Measurements from ENCODE around the gene FOXP1.
A peak's percentile ranks its signal among the peaks of the same experiment; 100 is the strongest.

Gene FOXP1

DNA sequence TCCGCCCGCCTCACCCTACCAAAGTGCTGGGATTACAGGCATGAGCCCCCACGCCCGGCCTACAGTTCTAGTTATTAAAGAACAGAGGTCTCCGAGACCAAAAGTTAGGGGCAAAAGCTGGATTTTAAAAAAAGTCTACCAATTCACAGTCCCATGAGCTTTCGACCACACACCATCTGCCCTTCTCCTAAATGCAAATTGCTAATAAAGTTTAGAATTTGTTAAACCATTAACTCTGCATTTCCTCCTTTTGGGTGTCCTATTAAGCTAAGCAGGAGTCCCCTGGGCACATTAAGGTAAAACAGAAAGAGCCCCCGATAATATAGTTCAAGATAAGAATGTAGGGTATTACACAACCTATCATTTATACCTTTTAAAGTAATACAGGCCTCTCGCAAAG lies 322.7 kb downstream of the FOXP1 start:
- no peaks in the 10 kb centered on the region for H3K36me3 ChIP-seq (ENCODE audit: control insufficient read depth, insufficient read depth, low read length)
- H3K27ac ChIP-seq (ENCODE audit: low read depth, low read length), result no peak overlapping the region
- H3K4me1 ChIP-seq (ENCODE audit: control insufficient read depth, insufficient read depth, low read length), result peaks cover 18% of the 10 kb centered on the region
- no peak overlapping the region for H3K9ac ChIP-seq (ENCODE audit: low read depth, low read length)
- no peaks in the 10 kb centered on the region for H3K9me3 ChIP-seq (ENCODE audit: control insufficient read depth, insufficient read depth, low read length)
- H3K4me3 ChIP-seq (ENCODE audit: low read depth, low read length), result no peak overlapping the region
- H3K27me3 ChIP-seq (ENCODE audit: control insufficient read depth, insufficient read depth, low read length), result no peaks in the 10 kb centered on the region

DNA sequence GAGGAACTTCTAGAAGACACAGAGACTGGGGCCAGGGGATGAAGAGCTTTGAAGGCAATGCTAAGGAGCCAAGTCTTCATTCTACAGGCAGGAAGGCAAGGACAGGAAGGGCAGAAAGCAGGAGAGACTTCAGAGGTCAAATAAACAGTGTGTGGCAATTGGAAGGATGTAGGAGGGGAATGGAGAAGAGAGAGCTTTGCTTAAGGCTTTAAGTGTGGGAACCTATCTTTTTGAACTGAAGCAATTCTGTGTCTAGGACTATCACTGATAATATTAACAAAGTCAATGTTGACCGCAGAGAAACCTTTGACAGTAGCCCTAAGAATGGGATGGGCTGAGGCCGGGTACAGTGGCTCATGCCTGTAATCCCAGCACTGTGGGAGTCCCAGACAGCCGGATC lies 325.0 kb downstream of the FOXP1 start:
- Histone ChIP-seq H3K36me3 (ENCODE audit: control insufficient read depth, insufficient read depth, low read length) (no peaks in the 10 kb centered on the region), H3K27ac (ENCODE audit: low read depth, low read length) (peak overlapping the region; percentile 79), H3K4me3 (ENCODE audit: low read depth, low read length) (no peak overlapping the region), H3K4me1 (ENCODE audit: control insufficient read depth, insufficient read depth, low read length) (peaks cover 18% of the 10 kb centered on the region), H3K27me3 (ENCODE audit: control insufficient read depth, insufficient read depth, low read length) (no peaks in the 10 kb centered on the region), H3K9me3 (ENCODE audit: control insufficient read depth, insufficient read depth, low read length) (no peaks in the 10 kb centered on the region), H3K9ac (ENCODE audit: low read depth, low read length) (no peak overlapping the region)

DNA sequence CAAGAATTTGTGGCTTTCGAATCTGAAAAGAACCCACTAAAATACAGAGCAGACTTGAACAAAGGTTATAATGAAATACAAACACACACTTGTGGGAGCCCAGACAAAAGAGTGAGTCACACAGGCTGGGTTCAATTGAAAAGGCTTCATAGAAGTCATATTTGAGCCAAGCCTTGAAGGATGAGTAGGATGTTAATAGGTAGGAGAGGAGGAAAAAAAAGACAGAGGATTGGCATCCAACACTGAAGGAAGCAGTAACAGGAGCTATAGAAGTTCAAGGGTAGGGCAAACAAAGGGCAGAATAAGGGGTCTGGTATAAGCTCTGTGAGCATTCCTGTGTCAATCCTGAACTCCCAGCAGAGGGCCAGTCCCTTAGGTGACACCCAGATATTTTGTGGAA lies 325.4 kb downstream of the FOXP1 start:
- no peaks in the 10 kb centered on the region for H3K27me3 ChIP-seq (ENCODE audit: control insufficient read depth, insufficient read depth, low read length)

DNA sequence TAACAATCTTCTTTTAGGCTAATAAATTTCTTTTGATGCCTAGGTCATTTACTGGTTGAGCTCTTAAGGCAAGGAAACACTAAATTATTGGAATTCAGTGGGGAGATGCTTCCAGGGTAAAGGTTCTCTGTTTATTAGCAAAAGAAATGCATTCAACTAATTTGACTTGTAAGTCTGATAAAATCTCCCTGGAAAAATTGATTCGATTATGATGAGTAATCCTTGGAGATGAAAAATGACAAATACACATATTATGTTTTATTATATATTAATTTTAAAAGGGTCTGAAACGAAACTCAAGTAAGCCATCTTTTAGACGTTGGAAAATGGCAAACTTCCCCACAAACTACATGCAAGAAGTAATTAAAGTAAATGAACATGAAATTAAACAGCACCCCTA lies 328.0 kb downstream of the FOXP1 start:
- Histone ChIP-seq H3K9ac (ENCODE audit: low read depth, low read length) (no peak overlapping the region), H3K36me3 (ENCODE audit: control insufficient read depth, insufficient read depth, low read length) (no peaks in the 10 kb centered on the region), H3K4me3 (ENCODE audit: low read depth, low read length) (no peak overlapping the region), H3K4me1 (ENCODE audit: control insufficient read depth, insufficient read depth, low read length) (peaks cover 15% of the 10 kb centered on the region), H3K27ac (ENCODE audit: low read depth, low read length) (no peak overlapping the region), H3K27me3 (ENCODE audit: control insufficient read depth, insufficient read depth, low read length) (no peaks in the 10 kb centered on the region), H3K9me3 (ENCODE audit: control insufficient read depth, insufficient read depth, low read length) (no peaks in the 10 kb centered on the region)

More for the DNA sequence above, 325.4 kb downstream of the FOXP1 start:
- Histone ChIP-seq H3K4me1 (ENCODE audit: control insufficient read depth, insufficient read depth, low read length) (peaks cover 18% of the 10 kb centered on the region), H3K27ac (ENCODE audit: low read depth, low read length) (peak overlapping the region; percentile 79), H3K9me3 (ENCODE audit: control insufficient read depth, insufficient read depth, low read length) (no peaks in the 10 kb centered on the region), H3K36me3 (ENCODE audit: control insufficient read depth, insufficient read depth, low read length) (no peaks in the 10 kb centered on the region), H3K4me3 (ENCODE audit: low read depth, low read length) (no peak overlapping the region), H3K9ac (ENCODE audit: low read depth, low read length) (no peak overlapping the region)

DNA sequence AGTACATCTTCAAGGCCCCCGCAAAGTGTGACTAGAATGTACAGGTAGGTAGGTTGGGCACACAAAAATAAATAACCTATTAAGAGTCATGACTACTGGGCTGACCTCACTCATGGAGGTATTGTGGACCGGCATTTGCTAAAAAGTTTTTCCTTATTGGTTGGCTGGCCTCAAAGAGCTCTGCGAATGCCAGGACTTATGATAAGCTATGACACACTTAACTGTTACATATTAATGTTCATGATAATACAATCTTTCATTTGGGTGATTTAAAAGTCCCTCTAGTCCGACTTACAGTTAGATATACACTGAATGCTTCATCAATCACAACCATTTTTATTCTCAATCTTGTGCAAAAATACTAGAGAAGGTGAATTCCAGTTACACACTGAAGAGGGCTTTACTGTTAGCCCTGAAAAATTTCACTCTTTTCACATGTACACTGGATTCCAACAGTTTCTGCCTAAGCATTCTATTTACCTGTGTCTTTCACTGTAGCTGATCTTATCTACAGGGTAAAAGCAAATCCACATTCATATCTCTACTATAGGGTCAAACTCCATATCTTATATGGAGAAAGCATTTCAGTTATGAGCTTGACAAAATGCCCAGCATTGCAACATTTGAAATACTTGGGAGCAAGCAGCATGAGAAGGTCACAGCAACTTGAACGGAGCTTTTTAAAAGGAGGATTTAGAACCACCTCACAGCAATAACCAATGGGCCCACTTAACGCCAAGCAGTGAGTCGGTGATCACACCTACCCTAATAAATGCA lies 329.1 kb downstream of the FOXP1 start:
- no peak overlapping the region for H3K27ac ChIP-seq (ENCODE audit: low read depth, low read length)
- H3K9me3 ChIP-seq (ENCODE audit: control insufficient read depth, insufficient read depth, low read length), result no peaks in the 10 kb centered on the region
- H3K4me1 ChIP-seq (ENCODE audit: control insufficient read depth, insufficient read depth, low read length), result peaks cover 15% of the 10 kb centered on the region
- H3K9ac ChIP-seq (ENCODE audit: low read depth, low read length), result no peak overlapping the region
- no peak overlapping the region for H3K4me3 ChIP-seq (ENCODE audit: low read depth, low read length)
- no peaks in the 10 kb centered on the region for H3K27me3 ChIP-seq (ENCODE audit: control insufficient read depth, insufficient read depth, low read length)
- no peaks in the 10 kb centered on the region for H3K36me3 ChIP-seq (ENCODE audit: control insufficient read depth, insufficient read depth, low read length)

DNA sequence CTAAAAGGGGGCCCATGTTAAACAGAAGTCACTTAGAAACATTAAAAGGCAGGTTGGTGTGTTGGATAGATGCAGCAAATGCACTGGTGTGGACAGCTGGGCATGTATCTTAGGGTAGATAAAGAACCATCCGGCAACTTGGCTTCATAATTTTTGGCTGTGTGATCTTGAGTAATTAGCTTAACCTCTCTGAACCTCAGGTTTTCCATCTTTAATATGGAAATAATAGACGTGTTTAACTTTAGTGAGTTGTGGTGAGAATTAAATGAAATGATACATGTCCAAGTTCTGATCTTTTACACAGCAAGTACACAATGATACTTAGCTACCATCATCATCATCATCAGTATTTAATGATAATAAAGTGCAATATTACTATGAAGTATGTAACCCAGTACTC lies 330.4 kb downstream of the FOXP1 start:
- no peaks in the 10 kb centered on the region for H3K9me3 ChIP-seq (ENCODE audit: control insufficient read depth, insufficient read depth, low read length)
- no peak overlapping the region for H3K4me3 ChIP-seq (ENCODE audit: low read depth, low read length)
- no peaks in the 10 kb centered on the region for H3K36me3 ChIP-seq (ENCODE audit: control insufficient read depth, insufficient read depth, low read length)
- no peak overlapping the region for H3K27ac ChIP-seq (ENCODE audit: low read depth, low read length)
- peaks cover 10% of the 10 kb centered on the region for H3K4me1 ChIP-seq (ENCODE audit: control insufficient read depth, insufficient read depth, low read length)
- H3K9ac ChIP-seq (ENCODE audit: low read depth, low read length), result no peak overlapping the region
- H3K27me3 ChIP-seq (ENCODE audit: control insufficient read depth, insufficient read depth, low read length), result no peaks in the 10 kb centered on the region

DNA sequence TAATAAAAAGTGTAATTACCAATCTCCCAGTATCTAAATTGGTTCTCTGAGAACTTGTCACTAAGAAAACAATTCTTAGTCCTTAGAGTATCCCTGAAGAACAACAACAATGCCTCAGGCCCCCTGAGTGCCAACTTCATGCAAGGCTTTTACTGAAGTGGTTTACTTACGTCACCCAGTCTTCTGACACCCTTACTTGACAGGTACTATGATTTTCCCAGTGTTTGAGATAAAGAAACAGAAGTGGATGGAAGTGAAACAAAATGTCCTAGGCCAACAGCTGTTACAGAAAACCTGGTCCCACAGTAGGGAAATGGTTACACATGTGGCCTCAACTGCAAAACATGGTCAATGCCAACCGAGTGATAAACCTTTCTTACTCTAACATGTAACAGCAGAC lies 331.1 kb downstream of the FOXP1 start:
- Histone ChIP-seq H3K36me3 (ENCODE audit: control insufficient read depth, insufficient read depth, low read length) (no peaks in the 10 kb centered on the region), H3K9ac (ENCODE audit: low read depth, low read length) (no peak overlapping the region), H3K9me3 (ENCODE audit: control insufficient read depth, insufficient read depth, low read length) (no peaks in the 10 kb centered on the region), H3K27me3 (ENCODE audit: control insufficient read depth, insufficient read depth, low read length) (no peaks in the 10 kb centered on the region), H3K4me1 (ENCODE audit: control insufficient read depth, insufficient read depth, low read length) (peaks cover 9% of the 10 kb centered on the region), H3K27ac (ENCODE audit: low read depth, low read length) (no peak overlapping the region), H3K4me3 (ENCODE audit: low read depth, low read length) (no peak overlapping the region)

DNA sequence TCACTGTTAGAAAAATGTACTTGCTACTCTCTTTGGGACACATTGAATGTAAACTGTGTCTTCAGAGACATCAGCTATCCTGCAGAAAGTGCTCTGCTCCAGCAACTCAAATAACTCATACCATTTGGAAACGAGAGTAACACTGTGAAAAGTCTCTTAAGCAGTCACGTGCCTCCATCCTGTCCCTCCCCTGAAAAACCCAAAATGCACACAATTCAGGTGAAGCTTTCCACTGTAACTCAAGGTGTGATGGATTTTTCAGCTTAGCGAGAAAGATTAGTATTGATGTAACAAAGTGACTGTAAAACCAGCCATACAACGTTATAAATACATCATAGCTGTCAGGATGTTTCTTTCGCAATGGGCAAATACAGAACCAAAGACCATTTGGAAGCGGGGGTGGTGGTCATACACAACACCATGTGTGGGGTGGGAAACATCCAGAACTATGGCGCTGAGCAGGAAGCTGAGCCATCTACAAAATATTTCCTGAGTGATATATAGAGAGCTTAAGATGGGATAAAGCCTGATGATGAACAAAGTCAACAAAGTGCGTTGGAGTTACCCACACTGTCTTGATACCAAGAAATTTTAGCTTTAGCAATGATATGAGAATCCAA lies 332.3 kb downstream of the FOXP1 start:
- H3K4me3 ChIP-seq (ENCODE audit: low read depth, low read length), result no peak overlapping the region
- no peak overlapping the region for H3K27ac ChIP-seq (ENCODE audit: low read depth, low read length)
- H3K9ac ChIP-seq (ENCODE audit: low read depth, low read length), result no peak overlapping the region
- H3K27me3 ChIP-seq (ENCODE audit: control insufficient read depth, insufficient read depth, low read length), result no peaks in the 10 kb centered on the region
- no peaks in the 10 kb centered on the region for H3K36me3 ChIP-seq (ENCODE audit: control insufficient read depth, insufficient read depth, low read length)
- no peaks in the 10 kb centered on the region for H3K9me3 ChIP-seq (ENCODE audit: control insufficient read depth, insufficient read depth, low read length)
- peaks cover 18% of the 10 kb centered on the region for H3K4me1 ChIP-seq (ENCODE audit: control insufficient read depth, insufficient read depth, low read length)

DNA sequence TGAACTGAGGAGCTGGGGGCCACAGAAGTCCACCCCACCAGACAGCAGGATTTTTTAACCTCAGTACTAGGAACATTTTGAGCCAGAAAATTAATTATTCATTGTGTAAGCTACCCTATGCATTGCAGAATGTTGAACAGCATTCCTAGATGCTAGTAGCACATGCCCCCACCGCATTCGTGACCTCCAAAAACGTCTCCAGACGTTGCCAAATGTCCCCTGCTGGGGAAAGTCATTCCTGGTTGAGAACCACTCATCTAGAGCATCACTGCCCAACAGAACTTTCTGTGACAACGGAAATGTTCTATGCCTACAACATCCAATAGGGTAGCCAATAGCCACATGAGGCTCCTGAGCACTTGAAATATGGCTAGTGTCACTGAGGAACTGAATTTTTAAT lies 333.5 kb downstream of the FOXP1 start:
- Histone ChIP-seq H3K27me3 (ENCODE audit: control insufficient read depth, insufficient read depth, low read length) (no peaks in the 10 kb centered on the region), H3K36me3 (ENCODE audit: control insufficient read depth, insufficient read depth, low read length) (no peaks in the 10 kb centered on the region), H3K9ac (ENCODE audit: low read depth, low read length) (no peak overlapping the region), H3K4me1 (ENCODE audit: control insufficient read depth, insufficient read depth, low read length) (peaks cover 27% of the 10 kb centered on the region), H3K4me3 (ENCODE audit: low read depth, low read length) (no peak overlapping the region), H3K9me3 (ENCODE audit: control insufficient read depth, insufficient read depth, low read length) (no peaks in the 10 kb centered on the region), H3K27ac (ENCODE audit: low read depth, low read length) (no peak overlapping the region)

DNA sequence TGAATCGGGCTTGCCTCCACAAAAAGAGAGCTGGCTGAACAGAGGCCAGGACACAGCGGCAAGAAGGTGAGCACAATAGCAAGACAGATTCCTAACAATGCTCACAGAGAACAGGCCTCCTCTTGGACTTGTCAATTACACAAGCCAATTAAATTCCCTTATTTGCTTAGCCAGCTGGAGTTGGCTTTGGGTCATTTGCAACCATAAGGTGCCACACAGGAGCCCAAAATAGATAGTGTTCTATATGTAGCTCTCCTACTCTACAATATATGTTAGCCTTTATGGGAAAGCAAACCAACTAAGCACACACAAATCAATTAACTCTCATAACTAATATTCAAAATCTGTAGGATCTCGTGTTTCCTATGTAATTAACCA lies 335.6 kb downstream of the FOXP1 start:
- H3K27me3 ChIP-seq (ENCODE audit: control insufficient read depth, insufficient read depth, low read length), result no peaks in the 10 kb centered on the region
- H3K9ac ChIP-seq (ENCODE audit: low read depth, low read length), result no peak overlapping the region
- no peak overlapping the region for H3K4me3 ChIP-seq (ENCODE audit: low read depth, low read length)
- H3K27ac ChIP-seq (ENCODE audit: low read depth, low read length), result no peak overlapping the region
- no peaks in the 10 kb centered on the region for H3K36me3 ChIP-seq (ENCODE audit: control insufficient read depth, insufficient read depth, low read length)
- H3K4me1 ChIP-seq (ENCODE audit: control insufficient read depth, insufficient read depth, low read length), result peaks cover 48% of the 10 kb centered on the region
- H3K9me3 ChIP-seq (ENCODE audit: control insufficient read depth, insufficient read depth, low read length), result no peaks in the 10 kb centered on the region

DNA sequence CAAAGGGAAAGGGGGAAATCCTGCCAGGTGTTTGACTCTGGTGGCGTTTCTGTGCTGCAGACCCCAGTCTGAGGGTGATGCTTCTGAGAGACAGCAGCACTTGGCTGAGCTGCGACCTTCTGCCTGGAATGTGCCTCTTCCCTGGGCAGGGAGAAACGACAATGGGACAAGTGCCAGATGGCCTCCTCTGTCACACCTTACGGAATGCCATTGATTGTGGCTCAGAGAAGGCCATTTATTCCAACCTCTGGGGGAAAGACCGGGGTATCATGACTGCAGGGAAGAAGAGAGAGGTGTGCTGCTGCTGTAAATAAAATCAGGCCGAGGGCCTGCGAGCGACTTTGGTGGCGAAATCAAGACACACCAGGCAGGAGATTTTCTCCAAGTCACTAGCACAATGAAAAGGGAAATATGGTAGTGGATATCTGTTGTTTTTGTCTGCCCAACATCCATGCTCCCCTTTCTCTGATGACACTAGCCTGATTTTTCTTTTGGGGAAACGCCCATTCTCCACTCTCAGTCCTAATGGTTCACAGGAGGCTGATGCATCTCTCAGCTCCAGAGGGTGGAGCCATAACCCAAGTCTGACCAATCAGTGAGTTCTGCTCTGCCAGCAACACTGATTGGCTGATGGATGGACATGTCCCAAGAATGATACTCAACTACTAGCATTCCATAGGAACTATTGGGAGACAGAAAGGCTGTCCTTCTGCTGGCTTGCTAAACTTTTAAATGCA lies 336.1 kb downstream of the FOXP1 start:
- H3K9ac ChIP-seq (ENCODE audit: low read depth, low read length), result no peak overlapping the region
- no peak overlapping the region for H3K4me3 ChIP-seq (ENCODE audit: low read depth, low read length)
- H3K27ac ChIP-seq (ENCODE audit: low read depth, low read length), result peak overlapping the region; percentile 40
- H3K9me3 ChIP-seq (ENCODE audit: control insufficient read depth, insufficient read depth, low read length), result no peaks in the 10 kb centered on the region
- no peaks in the 10 kb centered on the region for H3K27me3 ChIP-seq (ENCODE audit: control insufficient read depth, insufficient read depth, low read length)
- H3K4me1 ChIP-seq (ENCODE audit: control insufficient read depth, insufficient read depth, low read length), result peaks cover 52% of the 10 kb centered on the region
- no peaks in the 10 kb centered on the region for H3K36me3 ChIP-seq (ENCODE audit: control insufficient read depth, insufficient read depth, low read length)
